Stimulated activated CD8-positive, alpha-beta memory T cell treated with anti-CD3 and anti-CD28 coated beads, Interleukin-15, amount 100 ng/mL, for 4 hours (primary cell): Measurements from ENCODE around the gene GALNT11.

ENCODE experiments used
- DNase-seq, 2 donors: peaks; one replicate each; pipeline ENCODE4 v3.0.0-alpha.2; 2020; ENCODE audit warnings: low read depth in 2 of 2

The GALNT11 gene

GRCh38 chr7:152117356-152117755, 91.9 kb downstream of the GALNT11 start:
- no peak for DNase-seq

- DNase-seq = no peak
These were observed 94.7 kb downstream of the GALNT11 start for GRCh38 chr7:152120210-152120609.

GRCh38 chr7:152120776-152121175, 95.3 kb downstream of the GALNT11 start:
- no peak for DNase-seq

GRCh38 chr7:152121432-152121831, 96.0 kb downstream of the GALNT11 start:
- no peak for DNase-seq

GRCh38 chr7:152122540-152122939, 97.1 kb downstream of the GALNT11 start:
- DNase-seq = no peak

GRCh38 chr7:152126741-152127140, 101.3 kb downstream of the GALNT11 start:
- DNase-seq = no peak

GRCh38 chr7:152127229-152127628, 101.8 kb downstream of the GALNT11 start:
- no peak for DNase-seq

GRCh38 chr7:152128252-152128651, 102.8 kb downstream of the GALNT11 start:
- no peak for DNase-seq

- DNase-seq = no peak
These were observed 103.4 kb downstream of the GALNT11 start for GRCh38 chr7:152128741-152129461.

GRCh38 chr7:152129682-152130081, 104.2 kb downstream of the GALNT11 start:
- no peak for DNase-seq

GRCh38 chr7:152130658-152131590, 105.5 kb downstream of the GALNT11 start:
- DNase-seq = no peak

- no peak for DNase-seq
These were observed 106.6 kb downstream of the GALNT11 start for GRCh38 chr7:152131981-152132494.

- DNase-seq = no peak
These were observed 107.3 kb downstream of the GALNT11 start for GRCh38 chr7:152132812-152133211.

GRCh38 chr7:152133804-152134203, 108.3 kb downstream of the GALNT11 start:
- DNase-seq = no peak

- no peak for DNase-seq
These were observed 111.2 kb downstream of the GALNT11 start for GRCh38 chr7:152136686-152137085.

- DNase-seq = no peak
These were observed 112.1 kb downstream of the GALNT11 start for GRCh38 chr7:152137476-152138025.

GRCh38 chr7:152140067-152140466, 114.6 kb downstream of the GALNT11 start:
- DNase-seq = no peak

GRCh38 chr7:152140560-152140959, 115.1 kb downstream of the GALNT11 start:
- no peak for DNase-seq

GRCh38 chr7:152142976-152143595, 117.6 kb downstream of the GALNT11 start:
- DNase-seq = no peak

- DNase-seq = no peak
These were observed 119.2 kb downstream of the GALNT11 start for GRCh38 chr7:152144557-152145245.

- no peak for DNase-seq
These were observed 120.5 kb downstream of the GALNT11 start for GRCh38 chr7:152145853-152146466.
